Right kidney (tissue), 1 donor: ENCODE measurements around the gene PDGFC.

ENCODE experiments used
- DNase-seq: peaks from one replicate; pipeline ENCODE4 v3.0.0-alpha.2; 2016

PDGFC gene

GRCh38 chr4:156829201-156829873 is 142.3 kb downstream of the PDGFC start:
- DNase-seq, result no peak

DNA sequence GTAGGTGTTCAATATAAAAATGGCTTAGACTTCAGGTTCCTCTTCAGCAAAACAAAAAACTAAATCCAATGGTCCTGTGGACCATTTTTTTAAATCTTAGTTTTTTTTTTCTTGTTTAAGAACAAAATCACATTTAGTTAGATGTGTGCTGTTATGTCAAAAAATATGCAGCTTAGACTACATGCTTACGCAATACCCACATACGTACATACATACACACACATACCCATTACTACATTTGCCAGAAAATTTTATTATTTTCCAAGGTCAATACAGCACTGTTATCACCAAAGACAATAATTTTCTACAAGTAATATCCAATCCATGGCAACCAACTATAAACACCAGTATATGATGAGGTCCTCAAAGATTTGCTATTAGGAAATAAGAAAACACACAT is 144.1 kb downstream of the PDGFC start:
- no peak for DNase-seq

DNA sequence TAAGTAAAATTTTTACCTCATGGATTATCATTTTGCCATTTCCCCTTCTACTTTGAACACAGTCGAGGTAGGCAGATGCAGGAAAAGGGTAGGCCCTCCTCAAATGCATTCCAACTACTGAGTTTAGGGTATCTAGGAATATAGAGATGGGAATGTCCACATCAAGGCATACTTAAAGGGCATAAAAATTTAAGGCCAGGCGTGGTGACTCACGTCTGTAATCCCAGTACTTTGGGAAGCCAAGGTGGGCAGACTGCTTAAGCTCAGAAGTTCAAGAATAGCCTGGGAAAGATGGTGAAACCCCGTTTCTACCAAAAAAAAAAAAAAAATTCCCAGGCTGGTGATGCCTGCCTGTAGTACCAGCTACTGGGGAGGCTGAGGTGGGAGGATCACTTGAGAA is 146.5 kb downstream of the PDGFC start:
- DNase-seq, result no peak

DNA sequence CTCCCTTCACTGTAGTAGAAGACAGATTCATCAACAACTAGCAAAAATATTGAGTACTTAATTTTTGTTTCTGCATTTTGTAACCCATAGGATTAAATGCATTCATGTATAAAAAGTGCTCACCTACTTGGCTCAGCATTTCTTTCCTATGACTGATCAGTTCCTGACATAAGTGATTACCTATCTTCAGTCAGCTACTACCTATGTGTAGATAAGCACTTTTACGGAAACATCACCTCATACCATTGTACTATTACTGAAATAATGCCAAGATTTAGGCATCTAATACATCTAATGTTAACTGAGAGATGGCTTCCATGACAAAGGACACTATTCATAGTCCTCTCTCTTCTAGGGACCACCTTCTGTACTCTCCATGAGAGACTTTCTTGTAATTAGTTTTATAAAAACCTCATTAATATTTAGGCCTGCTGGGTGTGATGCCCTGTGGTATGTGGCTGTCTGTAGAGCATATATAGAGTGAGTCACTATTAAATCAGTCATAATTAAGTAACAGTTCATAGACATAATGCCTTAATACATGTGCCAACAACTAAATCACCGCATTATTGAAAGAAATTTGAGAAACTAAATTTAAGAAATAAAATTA is 147.0 kb downstream of the PDGFC start:
- DNase-seq, result no peak

DNA sequence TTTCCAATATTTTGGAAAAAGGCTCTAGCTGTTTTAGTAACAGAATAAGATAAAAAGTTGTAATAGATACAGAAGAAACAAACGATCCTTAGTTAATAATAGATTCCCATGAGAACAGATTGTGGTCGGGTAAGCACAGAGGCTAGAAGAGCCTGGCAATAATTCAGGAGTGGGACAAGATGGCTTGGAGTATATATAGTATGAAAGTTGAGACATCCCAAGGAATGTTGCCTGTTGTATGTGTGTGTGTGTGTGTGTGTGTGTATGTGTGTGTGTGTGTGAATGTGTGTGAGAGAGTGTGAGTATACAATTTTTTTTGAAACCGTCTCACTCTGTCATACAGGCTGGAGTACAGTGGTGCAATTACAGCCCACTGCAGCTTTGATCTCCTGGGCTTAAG is 150.7 kb downstream of the PDGFC start:
- DNase-seq, result no peak

GRCh38 chr4:156816360-156816755 is 155.2 kb downstream of the PDGFC start:
- DNase-seq, result no peak

GRCh38 chr4:156815717-156816359 is 155.8 kb downstream of the PDGFC start:
- no peak for DNase-seq

DNA sequence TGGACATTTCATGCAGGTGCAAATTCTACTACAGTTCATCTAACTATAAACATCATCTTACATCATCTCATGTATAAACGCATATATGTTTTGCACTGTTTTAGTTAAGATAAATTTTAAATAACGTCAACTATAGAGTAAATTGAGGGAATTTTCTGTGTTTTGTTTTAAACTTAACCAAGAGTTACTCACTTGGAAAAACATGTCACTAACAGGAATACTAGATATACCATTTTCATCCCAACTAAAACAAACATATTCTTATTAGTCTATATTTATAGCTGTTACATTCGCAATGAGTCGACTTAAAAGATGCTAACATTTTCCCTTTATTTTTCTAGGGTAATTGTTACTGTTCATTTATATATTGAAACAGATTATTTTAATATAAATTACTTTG is 159.6 kb downstream of the PDGFC start:
- DNase-seq, result no peak

GRCh38 chr4:156811286-156811685 is 160.3 kb downstream of the PDGFC start:
- no peak for DNase-seq

- no peak for DNase-seq
Observed at GRCh38 chr4:156805696-156806095, 165.9 kb downstream of the PDGFC start.

DNA sequence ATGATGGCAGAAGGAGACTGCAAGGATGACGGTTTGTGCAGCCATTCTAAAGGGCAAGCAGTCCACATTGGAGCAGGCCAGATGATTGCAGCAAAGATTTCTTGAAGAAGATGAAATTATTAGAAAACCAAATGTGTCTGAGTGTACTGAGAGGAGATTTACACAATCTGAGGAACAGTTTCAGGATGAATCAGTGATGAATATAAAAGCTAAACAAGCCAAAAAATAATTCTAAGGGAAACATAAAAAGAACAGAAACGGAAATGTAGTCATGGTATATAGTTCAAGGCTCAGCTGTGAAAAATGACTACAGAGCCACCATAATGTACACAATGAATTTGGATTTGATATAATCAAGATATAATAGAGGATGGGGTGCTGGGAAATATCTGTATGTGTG is 168.5 kb downstream of the PDGFC start:
- DNase-seq, result no peak

DNA sequence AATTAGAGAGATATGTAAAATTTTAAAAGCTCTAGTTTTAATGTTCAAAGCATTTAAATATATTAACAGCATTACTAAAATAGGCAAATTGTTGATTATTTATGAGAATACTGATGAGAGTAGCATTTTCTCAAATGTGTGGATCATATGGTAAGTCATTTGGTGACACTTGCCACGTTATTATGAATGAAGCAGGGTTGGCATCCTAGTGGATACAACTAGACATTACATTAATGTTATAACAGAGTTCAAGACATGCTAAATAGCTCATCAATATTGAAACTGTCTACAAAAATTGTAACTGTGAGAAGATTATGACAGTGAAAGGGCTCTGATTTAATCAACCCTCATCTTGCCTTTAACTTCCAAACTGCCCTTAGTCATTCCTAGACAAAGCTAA is 171.1 kb downstream of the PDGFC start:
- DNase-seq, result no peak

GRCh38 chr4:156799121-156799589 is 172.4 kb downstream of the PDGFC start:
- no peak for DNase-seq

GRCh38 chr4:156798438-156798837 is 173.2 kb downstream of the PDGFC start:
- no peak for DNase-seq

DNA sequence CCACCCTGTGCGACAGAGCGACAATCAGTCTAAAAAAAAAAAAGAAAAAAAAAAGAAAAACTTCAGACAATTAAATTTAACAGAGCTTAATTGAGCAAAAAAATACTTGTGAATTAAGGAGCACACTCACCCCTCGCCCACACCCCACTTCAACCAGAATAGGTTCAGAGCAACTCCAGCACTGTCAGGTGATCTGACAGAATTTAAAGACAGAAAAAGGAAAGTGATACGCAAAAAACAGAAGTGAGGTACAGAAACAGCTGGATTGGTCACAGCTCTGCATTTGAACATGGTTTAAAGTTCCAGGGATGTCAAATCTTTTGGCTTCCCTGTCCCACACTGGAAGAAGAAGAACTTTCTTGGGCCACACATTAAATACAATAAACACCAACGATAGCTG is 174.4 kb downstream of the PDGFC start:
- DNase-seq, result no peak

GRCh38 chr4:156795727-156796126 is 175.9 kb downstream of the PDGFC start:
- DNase-seq, result no peak

DNA sequence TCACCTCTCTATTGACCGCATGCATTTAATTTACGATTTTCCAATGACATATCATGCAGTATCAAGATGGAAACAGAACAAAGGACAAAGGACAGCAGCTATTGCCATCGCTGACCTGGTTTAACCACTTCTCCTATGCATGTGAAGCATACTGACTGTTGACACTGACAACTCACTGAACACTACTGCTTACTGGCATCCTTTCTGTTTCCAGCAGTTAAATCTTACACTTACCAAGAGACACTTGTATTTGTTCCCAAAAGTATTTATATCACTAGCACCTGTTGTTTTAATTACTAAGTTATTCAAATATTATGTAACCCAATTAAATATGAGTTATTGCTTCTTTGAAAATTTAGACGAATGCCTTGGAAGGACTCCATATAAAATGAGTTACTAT is 176.7 kb downstream of the PDGFC start:
- no peak for DNase-seq

- no peak for DNase-seq
Observed at GRCh38 chr4:156792462-156793085, 179.0 kb downstream of the PDGFC start.

DNA sequence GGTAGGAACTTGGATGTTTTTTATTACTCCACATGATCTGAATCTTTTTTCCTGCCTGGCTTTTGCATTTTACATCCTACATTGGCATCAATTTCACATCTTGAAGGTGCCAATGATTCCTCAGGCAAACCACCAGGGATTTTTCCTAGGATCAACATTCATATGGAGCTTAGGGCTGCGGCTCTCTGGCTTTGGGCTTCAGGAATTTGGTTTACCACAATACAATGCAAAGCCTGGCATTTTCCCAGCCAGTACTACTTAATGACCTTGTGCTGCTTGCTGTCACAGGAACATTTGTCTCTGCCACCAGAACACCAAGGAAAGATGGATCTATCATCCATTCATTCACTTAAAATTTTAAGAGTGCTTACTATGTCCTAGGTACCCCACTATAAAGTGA is 180.7 kb downstream of the PDGFC start:
- DNase-seq, result no peak

GRCh38 chr4:156788782-156789181 is 182.8 kb downstream of the PDGFC start:
- DNase-seq, result no peak

DNA sequence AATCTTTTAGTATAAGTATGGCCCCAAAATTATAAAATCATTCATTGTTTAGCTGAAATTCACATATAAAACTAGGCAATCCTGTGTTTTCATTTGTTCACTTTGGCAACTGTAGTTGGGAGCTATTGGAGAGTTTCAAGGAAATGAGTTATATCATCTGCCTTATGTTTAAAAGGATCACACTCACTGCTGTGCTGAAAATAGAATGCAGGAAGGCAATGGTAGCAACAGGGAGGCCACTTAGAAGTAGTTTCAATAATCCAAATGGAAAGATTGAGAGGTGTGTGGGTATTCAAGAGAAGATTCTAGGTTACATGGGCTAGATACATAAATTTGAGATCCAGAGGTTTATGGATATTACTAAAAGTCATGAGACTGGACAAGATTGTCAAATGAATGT is 184.9 kb downstream of the PDGFC start:
- DNase-seq, result no peak

GRCh38 chr4:156784970-156785369 is 186.6 kb downstream of the PDGFC start:
- no peak for DNase-seq

DNA sequence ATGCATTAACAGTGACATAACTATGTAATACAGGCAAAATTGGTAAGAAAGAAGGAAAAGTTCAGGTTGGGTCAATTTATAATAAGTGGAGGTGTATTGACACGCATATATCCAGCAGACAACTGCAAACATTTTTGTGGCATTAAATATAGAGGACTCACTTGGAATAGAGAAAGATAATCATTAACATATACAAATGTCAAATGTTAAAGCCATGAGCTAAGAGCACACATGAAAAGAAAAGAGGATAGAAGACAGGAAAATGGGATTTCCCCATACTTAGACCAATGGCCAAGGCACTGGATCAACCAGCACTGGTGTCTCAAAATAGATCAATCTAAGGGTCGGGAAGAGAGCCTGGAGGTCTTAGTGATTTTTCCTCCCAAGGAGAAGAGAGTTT is 187.6 kb downstream of the PDGFC start:
- DNase-seq, result no peak

- DNase-seq, result no peak
Observed at GRCh38 chr4:156782491-156782890, 189.1 kb downstream of the PDGFC start.
